Tibial artery (tissue), 4 donors: Measurements from ENCODE around the gene PPIB.

ENCODE experiments used
- DNase-seq, 2 donors: peaks; one replicate each; pipeline ENCODE4 v3.0.0-alpha.2; 2019
- H3K27ac ChIP-seq, 2 donors: fragments of 200-600 bp; sonication (generic) in 1 of 2; 1 replicate in 1 of 2; 2 replicates in 1 of 2; pipeline ENCODE4 v1.5.1; 2018 to 2019; ENCODE audit warnings: mild to moderate bottlenecking in 1 of 2
- H3K27me3 ChIP-seq, 2 donors: fragments of 200-600 bp; sonication (generic) in 1 of 2; one replicate each; pipeline versions ENCODE4 v1.5.1 to v1.6.0; 2016 to 2019
- H3K36me3 ChIP-seq, 3 donors: fragments of 200-600 bp; sonication (generic) in 2 of 3; one replicate each; pipeline ENCODE4 v1.5.1; 2016 to 2019; ENCODE audit warnings: mild to moderate bottlenecking in 2 of 3
- H3K4me1 ChIP-seq, 4 donors: fragments of 200-600 bp; sonication (generic) in 2 of 4; 1 replicate in 3 of 4; 2 replicates in 1 of 4; pipeline ENCODE4 v1.5.1; 2016 to 2019
- H3K4me3 ChIP-seq, 2 donors: fragments of 200-600 bp; sonication (generic) in 1 of 2; 1 replicate in 1 of 2; 2 replicates in 1 of 2; pipeline ENCODE4 v1.5.1; 2018 to 2019; ENCODE audit warnings: mild to moderate bottlenecking in 2 of 2
- H3K9me3 ChIP-seq, 3 donors: fragments of 200-600 bp; sonication (generic) in 1 of 3; one replicate each; pipeline ENCODE4 v1.5.1; 2016 to 2019
- CTCF ChIP-seq, 2 experiments: fragments of 200-600 bp in 1 of 2; fragments of 450-650 bp in 1 of 2; IDR thresholded peaks; one replicate each; pipeline ENCODE4 v1.5.1; 2017 to 2019; ENCODE audit warnings: antibody characterized with exemption in 2 of 2, mild to moderate bottlenecking in 1 of 2, moderate library complexity in 1 of 2
- intact Hi-C: fragments of 100-400 bp; cut with DNase I; formaldehyde crosslinking; loops from one replicate; pipeline ENCODE4 v1.15.0; 2023; ENCODE audit warnings: low total_unique reads

Gene PPIB

GRCh38 chr15:64155802-64156651 is 6.8 kb downstream of the PPIB start:
- intact Hi-C loops, result no loop called here
- no peaks in the 10 kb centered on the region for H3K9me3 ChIP-seq
- H3K36me3 ChIP-seq, result peaks cover 59 to 72% (median 67%) of the 10 kb centered on the region in 3 donors
- no peak overlapping the region for H3K4me3 ChIP-seq
- no peak for TF ChIP-seq CTCF (IDR thresholded peaks at IDR 0.05)
- H3K4me1 ChIP-seq, result peaks cover 6 to 56% (median 39%) of the 10 kb centered on the region in 4 donors
- peaks cover 0 to 23% of the 10 kb centered on the region in 2 donors for H3K27me3 ChIP-seq
- peak in 1 of 2 donors; percentile 55 for DNase-seq
- H3K27ac ChIP-seq, result no peak overlapping the region

DNA sequence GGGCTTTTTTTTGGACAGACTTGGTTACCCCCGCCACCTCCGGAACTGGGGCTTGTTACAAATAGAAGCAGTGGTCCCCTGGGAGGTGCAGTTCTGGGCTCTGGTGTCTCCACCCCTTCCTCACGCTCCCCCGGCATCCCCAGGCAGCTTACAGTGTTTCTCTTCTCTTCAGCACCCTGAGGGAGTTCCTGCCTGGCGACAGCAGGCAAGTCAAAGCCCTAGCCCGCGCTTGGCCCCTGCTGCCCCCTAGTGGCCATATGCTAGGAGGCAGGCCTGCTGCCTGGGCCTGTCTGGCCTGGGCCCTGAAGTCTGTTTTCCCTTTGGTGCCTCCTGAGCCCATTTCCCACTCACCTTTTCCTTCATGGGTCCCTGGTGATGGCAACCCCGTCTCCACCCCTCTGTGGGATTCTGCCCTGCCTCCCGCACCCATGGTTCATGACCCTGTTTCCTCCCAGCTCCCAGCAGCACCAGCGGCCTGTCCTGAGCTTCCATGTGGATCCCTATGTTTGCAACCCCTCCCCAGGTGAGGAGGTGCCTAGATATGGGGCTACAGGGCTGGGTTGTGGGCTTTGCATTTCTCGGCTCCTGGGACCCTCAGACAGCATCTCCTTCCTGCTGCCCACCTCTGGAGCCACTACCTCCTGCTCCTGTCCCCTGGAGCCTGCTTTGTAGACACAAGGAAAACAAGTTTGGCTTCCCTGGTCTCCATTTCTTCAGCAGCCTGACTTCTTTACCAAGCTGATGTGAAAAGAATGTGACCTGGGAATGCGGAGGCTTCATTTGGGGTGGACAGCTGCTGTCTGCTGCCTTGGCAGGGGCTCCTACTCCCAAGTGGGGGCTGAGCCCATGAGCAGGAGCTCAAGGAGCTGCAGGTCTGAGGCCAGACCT is 9.1 kb downstream of the PPIB start:
- intact Hi-C loops, result no loop called here
- H3K4me1 ChIP-seq, result peaks cover 6 to 35% (median 23%) of the 10 kb centered on the region in 4 donors
- H3K4me3 ChIP-seq, result no peak overlapping the region
- H3K36me3 ChIP-seq, result peaks cover 37 to 49% (median 44%) of the 10 kb centered on the region in 3 donors
- DNase-seq, result peak; percentile 88 to 91
- peaks cover 0 to 23% of the 10 kb centered on the region in 2 donors for H3K27me3 ChIP-seq
- peak overlapping the region in 1 of 2 donors; percentile 6 for H3K27ac ChIP-seq
- no peaks in the 10 kb centered on the region for H3K9me3 ChIP-seq
- peak; percentile 94 to 98 for TF ChIP-seq CTCF (IDR thresholded peaks at IDR 0.05)

- peak in 1 of 2 donors; percentile 65 for DNase-seq
- Histone ChIP-seq H3K4me3 (peak overlapping the region in 1 of 2 donors; percentile 47), H3K27me3 (peaks cover 0 to 23% of the 10 kb centered on the region in 2 donors), H3K36me3 (peaks cover 27 to 40% (median 34%) of the 10 kb centered on the region in 3 donors), H3K9me3 (no peaks in the 10 kb centered on the region), H3K27ac (no peak overlapping the region), H3K4me1 (peaks cover 6 to 28% (median 23%) of the 10 kb centered on the region in 4 donors)
- intact Hi-C loops, result no loop called here
- no peak for TF ChIP-seq CTCF (IDR thresholded peaks at IDR 0.05)
Observed at GRCh38 chr15:64152507-64153387, 10.1 kb downstream of the PPIB start.

DNA sequence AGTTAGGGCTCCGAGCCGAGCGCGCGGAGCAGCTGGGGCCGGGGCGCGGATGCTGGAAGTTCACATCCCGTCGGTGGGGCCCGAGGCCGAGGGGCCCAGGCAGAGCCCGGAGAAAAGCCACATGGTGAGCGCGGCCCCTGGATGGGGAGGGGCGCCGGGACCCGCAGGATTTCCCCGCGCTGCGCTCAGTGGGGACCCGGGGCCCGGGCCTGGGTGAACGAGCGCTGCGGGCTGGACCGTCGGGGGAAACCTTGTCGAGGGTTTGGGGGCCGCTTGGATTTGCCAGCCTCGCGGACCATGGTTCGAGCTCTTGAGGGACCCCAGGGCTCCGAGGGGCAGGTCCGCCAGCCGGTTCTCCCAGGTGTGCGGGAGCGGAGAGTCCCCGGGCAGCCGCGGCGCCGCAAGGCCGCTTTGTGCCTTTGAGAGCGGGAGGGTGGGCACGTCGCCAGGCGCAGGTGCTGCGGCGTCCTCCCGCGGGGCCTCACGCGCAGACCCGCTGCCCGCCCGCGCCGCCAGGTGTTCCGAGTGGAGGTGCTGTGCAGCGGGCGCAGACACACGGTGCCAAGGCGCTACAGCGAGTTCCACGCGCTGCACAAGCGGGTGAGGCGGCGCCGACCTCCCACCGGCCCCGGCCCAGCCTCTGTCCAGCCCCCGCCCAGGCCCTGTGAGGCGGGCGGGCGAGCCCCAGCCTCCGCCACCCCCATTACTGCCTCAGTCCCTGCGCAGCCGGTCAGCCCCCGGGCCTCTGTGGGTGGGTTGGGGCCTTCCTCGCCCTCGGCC is 10.9 kb downstream of the PPIB start, which contains the start of gene SNX22:
Gene SNX22, plus strand, starts transcription at position 5 of the 780 bp plus-strand sequence. Its CDS starts 45 bp downstream, at position 50.
- Histone ChIP-seq H3K36me3 (peaks cover 19 to 31% (median 26%) of the 10 kb centered on the region in 3 donors), H3K4me3 (peak within 1 kb of the TSS; percentile 26 to 47), H3K27ac (no peak within 1 kb of the TSS), H3K4me1 (peaks cover 6 to 28% (median 23%) of the 10 kb centered on the region in 4 donors), H3K9me3 (no peaks in the 10 kb centered on the region), H3K27me3 (peaks cover 0 to 23% of the 10 kb centered on the region in 2 donors)
- DNase-seq, result peak in 1 of 2 donors; percentile 61
- TF ChIP-seq CTCF (IDR thresholded peaks at IDR 0.05), result no peak
- intact Hi-C loops, result no loop called here
